Endothelial cell of umbilical vein (primary cell): Measurements from ENCODE around the gene ANGPTL1. TPM values are rescaled to one million over a fixed set of nuclear protein-coding genes. Genes with fewer than 3 reads are reported as not detected.

Experiments used
- BruUV-seq: library from RNA; stranded (reverse); fragments of 400-500 nt; replicated peaks from 2 replicates; lab custom pipeline; 2021; lab: Mats Ljungman, UMichigan
- CTCF ChIA-PET: fragments of 300-600, 350-600 bp; sonication (Branson Sonifier 250); formaldehyde crosslinking; loops from one replicate; lab custom pipeline; 2021; ENCODE audit warnings: antibody characterized with exemption, inconsistent platforms; lab: Charles Lee
- POLR2A ChIA-PET: fragments of 300-600, 350-600 bp; sonication (Branson Sonifier 250); formaldehyde crosslinking; loops from one replicate; lab custom pipeline; 2021; ENCODE audit warnings: antibody characterized with exemption, inconsistent platforms; lab: Charles Lee
- DNase-seq: peaks from one replicate; pipeline ENCODE4 v3.0.0-alpha.2; 2011; ENCODE audit warnings: low read depth, low spot score
- FAIRE-seq: peaks from 2 replicates; lab custom pipeline; 2011; peaks lifted over from hg19 to GRCh38; lab: Jason Lieb, UNC
- H2AFZ ChIP-seq: 2 replicates; pipeline ENCODE4 v1.6.0; 2012; ENCODE audit warnings: low read depth, low read length, control low read depth, inconsistent platforms
- H3K27ac ChIP-seq: 2 replicates; pipeline ENCODE4 v1.5.1; 2011; ENCODE audit warnings: low read depth, mild to moderate bottlenecking, control low read depth, low read length, moderate library complexity; ENCODE audit not compliant: insufficient read depth
- H3K27me3 ChIP-seq, 2 experiments: 2 replicates each; pipeline versions ENCODE4 v1.6.0 to v1.6.1; 2011; ENCODE audit warnings: low read length in 2 of 2, mixed read lengths in 1 of 2; ENCODE audit not compliant: control insufficient read depth in 2 of 2, insufficient read depth in 2 of 2
- H3K36me3 ChIP-seq, 2 experiments: 2 replicates in 1 of 2; 3 replicates in 1 of 2; pipeline ENCODE4 v1.5.1; 2011; ENCODE audit warnings: low read length in 2 of 2, mild to moderate bottlenecking in 1 of 2, moderate library complexity in 1 of 2; ENCODE audit not compliant: control insufficient read depth in 2 of 2, insufficient read depth in 2 of 2; ENCODE audit errors: extremely low read depth in 1 of 2
- H3K4me1 ChIP-seq: 3 replicates; pipeline ENCODE4 v1.5.1; 2011; ENCODE audit warnings: mild to moderate bottlenecking, low read length; ENCODE audit not compliant: control insufficient read depth, insufficient read depth; ENCODE audit errors: extremely low read depth
- H3K4me2 ChIP-seq: 2 replicates; pipeline ENCODE4 v1.6.1; 2011; ENCODE audit warnings: low read length, control low read depth, mixed read lengths; ENCODE audit not compliant: insufficient read depth
- H3K4me3 ChIP-seq, 3 experiments: fragments of 200-600 bp in 1 of 3; sonication (generic), shearing (Covaris generic) in 1 of 3; replicated peaks in 1 of 3; 2 replicates each; pipeline ENCODE4 v1.5.1; 2011 to 2016; ENCODE audit warnings: control low read depth in 3 of 3, low read length in 3 of 3, mild to moderate bottlenecking in 2 of 3, inconsistent platforms in 1 of 3, low read depth in 1 of 3, moderate library complexity in 1 of 3; ENCODE audit not compliant: insufficient read depth in 1 of 3
- H3K79me2 ChIP-seq: 2 replicates; pipeline ENCODE4 v1.6.0; 2012; ENCODE audit warnings: low read length, inconsistent platforms; ENCODE audit not compliant: control insufficient read depth, insufficient read depth
- H3K9ac ChIP-seq: replicated peaks from 2 replicates; pipeline ENCODE3; 2011; ENCODE audit warnings: low read length, control low read depth; ENCODE audit not compliant: insufficient read depth; ENCODE audit errors: extremely low read depth
- H3K9me1 ChIP-seq: replicated peaks from 3 replicates; pipeline ENCODE4 v1.6.0; 2011; ENCODE audit warnings: mild to moderate bottlenecking, low read length; ENCODE audit not compliant: control insufficient read depth, insufficient read depth; ENCODE audit errors: extremely low read depth
- H3K9me3 ChIP-seq: replicated peaks from 2 replicates; pipeline ENCODE4 v1.5.1; 2012; ENCODE audit warnings: low read length, inconsistent platforms; ENCODE audit not compliant: control insufficient read depth, insufficient read depth
- H4K20me1 ChIP-seq: replicated peaks from 2 replicates; pipeline ENCODE3; 2011; ENCODE audit warnings: mild to moderate bottlenecking, low read length; ENCODE audit not compliant: control insufficient read depth, insufficient read depth; ENCODE audit errors: extremely low read depth
- CTCF ChIP-seq, 2 donors: IDR thresholded peaks; 1 replicate in 1 of 2; 2 replicates in 1 of 2; pipeline ENCODE4 v1.5.1; 2011; ENCODE audit warnings: low read length in 2 of 2, mild to moderate bottlenecking in 2 of 2, moderate library complexity in 2 of 2, control low read depth in 1 of 2, inconsistent platforms in 1 of 2, low read depth in 1 of 2; ENCODE audit not compliant: insufficient read depth in 1 of 2; ENCODE audit errors: extremely low read depth in 1 of 2
- EZH2 ChIP-seq: IDR thresholded peaks from 2 replicates; pipeline ENCODE4 v1.6.1; 2012; ENCODE audit warnings: borderline replicate concordance, low read depth, mild to moderate bottlenecking, moderate library complexity, low read length, inconsistent platforms; ENCODE audit not compliant: severe bottlenecking
- FOS ChIP-seq: IDR thresholded peaks from 2 replicates; pipeline ENCODE4 v1.6.1; 2011; ENCODE audit warnings: mild to moderate bottlenecking, low read length, moderate library complexity, borderline replicate concordance; ENCODE audit not compliant: insufficient read depth
- GATA2 ChIP-seq: IDR thresholded peaks from 2 replicates; pipeline ENCODE4 v1.7.0; 2011; ENCODE audit warnings: low read depth, mild to moderate bottlenecking, moderate library complexity, mixed read lengths, low read length; ENCODE audit not compliant: insufficient read length, insufficient read depth
- JUN ChIP-seq: IDR thresholded peaks from 2 replicates; pipeline ENCODE4 v1.6.1; 2011; ENCODE audit warnings: borderline replicate concordance, low read depth; ENCODE audit not compliant: insufficient read length, insufficient read depth
- MAX ChIP-seq: IDR thresholded peaks from 2 replicates; pipeline ENCODE4 v1.6.1; 2011; ENCODE audit not compliant: insufficient read depth, insufficient read length
- MYC ChIP-seq: IDR thresholded peaks from one replicate; pipeline ENCODE4 v1.6.1; 2011; ENCODE audit warnings: mild to moderate bottlenecking, low read depth, low read length
- POLR2A ChIP-seq: IDR thresholded peaks from 2 replicates; pipeline ENCODE4 v1.6.1; 2012; ENCODE audit warnings: low read depth, mild to moderate bottlenecking, control low read depth, low read length
- POLR2AphosphoS5 ChIP-seq: IDR thresholded peaks from 2 replicates; pipeline ENCODE4 v1.6.1; 2012; ENCODE audit warnings: low read depth, mild to moderate bottlenecking, control low read depth, low read length, moderate library complexity; ENCODE audit not compliant: insufficient read depth
- dilution Hi-C: fragments of 300-500 bp; cut with MboI; formaldehyde crosslinking; loops from one replicate; pipeline ENCODE4 v1.15.0; 2019; ENCODE audit warnings: low sequenced_read_pairs; ENCODE audit not compliant: extremely low pct_ligation_motif_present
- intact Hi-C: fragments of 100-400 bp; cut with micrococcal nuclease; formaldehyde crosslinking; loops from one replicate; pipeline ENCODE4 v1.10.0; 2022
- polyA plus RNA-seq, 4 experiments: library from polyadenylated mRNA; depleted of rRNA in 3 of 4; stranded (reverse) in 3 of 4; unstranded in 1 of 4; fragments of >200 nt; gene quantifications; 2 replicates each; pipeline versions ENCODE4 v1.2.1 to v1.2.3, GENCODE V29; 2011 to 2012; ENCODE audit warnings: missing spikeins in 1 of 4
- total RNA-seq: library from RNA; stranded (reverse); gene quantifications from 2 replicates; pipeline ENCODE4 v1.2.3, GENCODE V29; 2021

ANGPTL1 gene
- total and polyA plus RNA-seq, 2 donors (not counting 3 experiments of a cell fraction or from before 2014, with no cell fraction given) = 0.15 TPM; not detected in 1

- Histone ChIP-seq H3K27ac (peak overlapping the region; percentile 48), H4K20me1 (no peaks in the 10 kb centered on the region), H3K4me3 (peak overlapping the region; percentile 15 to 72 (median 65)), H3K9ac (peak overlapping the region; percentile 65), H3K4me1 (peaks cover 37% of the 10 kb centered on the region), H3K4me2 (peak overlapping the region; percentile 100), H3K79me2 (no peaks in the 10 kb centered on the region), H3K9me1 (no peaks in the 10 kb centered on the region), H3K36me3 (no peaks in the 10 kb centered on the region), H3K9me3 (no peaks in the 10 kb centered on the region), H2AFZ (peak overlapping the region; percentile 78), H3K27me3 (no peaks in the 10 kb centered on the region)
- dilution Hi-C loops = no loop called here
- BruUV-seq = no TSS peak
- POLR2A ChIA-PET = no interaction called here
- no peak for TF ChIP-seq POLR2AphosphoS5
- no peak for TF ChIP-seq MAX
- TF ChIP-seq JUN = no peak
- TF ChIP-seq MYC = no peak
- no peak for TF ChIP-seq CTCF (IDR thresholded peaks at IDR 0.05; ENCODE audit: extremely low read depth in 1 of 2, insufficient read depth in 1 of 2, low read depth in 1 of 2, low read length in 2 of 2)
- no peak for TF ChIP-seq POLR2A
- no peak for TF ChIP-seq EZH2
- TF ChIP-seq FOS = no peak
- no peak for TF ChIP-seq GATA2
- CTCF ChIA-PET = interaction anchor here (1.3 to 5.9 kb wide), 4 partner anchors 9 to 135 kb away, joined by 4 to 17 read pairs (median 8); no protein-coding TSS in a partner anchor
- peak; percentile 78 for DNase-seq
- no peak for FAIRE-seq
- intact Hi-C loops = no loop called here
These were observed 3.2 kb downstream of the ANGPTL1 start for GRCh38 chr1:178867670-178868069.
